ENCODE data around the gene FOXM1.

GRCh38 chr12:2895051-2895451 is 18.1 kb upstream of the FOXM1 start:
- no peak for TF ChIP-seq ZNF274 (IDR thresholded peaks at IDR 0.05; ENCODE audit: low read depth, low read length)
- TF ChIP-seq YY1 (IDR thresholded peaks at IDR 0.05; ENCODE audit: insufficient read depth, insufficient read length): no peak
